Glutamatergic neuron (in vitro differentiated cells): ENCODE results near the gene DCDC2C. TPM values are rescaled to one million over a fixed set of nuclear protein-coding genes. Genes with fewer than 3 reads are reported as not detected.

Experiments
- DNase-seq: peaks from one replicate; pipeline ENCODE4 v3.0.0; 2022
- H3K27ac Mint-ChIP-seq: one replicate; pipeline ENCODE4 v1.8.0; 2020; ENCODE audit warnings: mild to moderate bottlenecking, mixed read lengths, inconsistent platforms; ENCODE audit not compliant: unreplicated experiment
- H3K27me3 Mint-ChIP-seq: one replicate; pipeline ENCODE4 v1.8.0; 2020; ENCODE audit warnings: mild to moderate bottlenecking, moderate library complexity, mixed read lengths, inconsistent platforms; ENCODE audit not compliant: unreplicated experiment
- H3K36me3 Mint-ChIP-seq: one replicate; pipeline ENCODE4 v1.8.0; 2020; ENCODE audit warnings: mild to moderate bottlenecking, mixed read lengths, inconsistent platforms; ENCODE audit not compliant: unreplicated experiment
- H3K4me1 Mint-ChIP-seq: one replicate; pipeline ENCODE4 v1.8.0; 2020; ENCODE audit warnings: mild to moderate bottlenecking, low read depth, mixed read lengths, inconsistent platforms; ENCODE audit not compliant: unreplicated experiment
- H3K4me3 Mint-ChIP-seq: one replicate; pipeline ENCODE4 v1.8.0; 2020; ENCODE audit warnings: mild to moderate bottlenecking, mixed read lengths, inconsistent platforms; ENCODE audit not compliant: unreplicated experiment
- H3K9me3 Mint-ChIP-seq: one replicate; pipeline ENCODE4 v1.8.0; 2020; ENCODE audit warnings: mild to moderate bottlenecking, moderate library complexity, mixed read lengths, inconsistent platforms; ENCODE audit not compliant: unreplicated experiment
- total RNA-seq: library from RNA; stranded (reverse); fragmentation: NEBNext Ultra II Directional; extraction: Animal tissue kit (Norgen Biotek cat#: 25700); gene quantifications from one replicate; pipeline ENCODE4 v1.2.1, GENCODE V29; 2021; ENCODE audit not compliant: unreplicated experiment
- TF ChIP-seq, protein P1 (sequence below): fragments of 200-600 bp; sonication (generic); IDR thresholded peaks from one replicate; pipeline ENCODE4 v1.5.0; 2021; ENCODE audit not compliant: partially characterized antibody, unreplicated experiment

The DCDC2C gene
- total RNA-seq, 1 donor from 2014 or later: not detected

DNA sequence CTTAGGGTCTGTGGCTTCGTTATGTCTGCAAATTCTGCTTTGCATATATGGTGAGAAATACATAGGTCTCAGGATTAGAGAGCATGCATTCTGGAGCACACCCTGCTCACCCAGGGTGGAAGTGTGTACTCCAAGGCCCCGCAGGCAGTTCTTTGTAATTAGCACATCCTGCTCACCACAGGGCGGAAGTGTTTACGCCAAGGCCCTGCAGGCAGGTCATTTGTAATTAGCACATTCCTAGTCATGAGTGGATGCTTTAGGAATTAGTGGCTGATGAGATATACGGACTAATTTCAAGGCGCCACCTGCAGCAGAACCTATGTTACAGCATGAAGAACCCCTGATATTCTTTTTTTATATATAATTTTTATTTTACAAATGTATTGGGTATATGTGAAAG is 41.1 kb upstream of the DCDC2C start:
- Mint-ChIP-seq H3K27me3 (peaks cover 7% of the 10 kb centered on the region), H3K4me3 (no peak overlapping the region), H3K9me3 (peaks cover 10% of the 10 kb centered on the region), H3K4me1 (peaks cover 26% of the 10 kb centered on the region), H3K36me3 (no peaks in the 10 kb centered on the region), H3K27ac (no peak overlapping the region)
- no peak for DNase-seq
- TF ChIP-seq, protein P1, sequence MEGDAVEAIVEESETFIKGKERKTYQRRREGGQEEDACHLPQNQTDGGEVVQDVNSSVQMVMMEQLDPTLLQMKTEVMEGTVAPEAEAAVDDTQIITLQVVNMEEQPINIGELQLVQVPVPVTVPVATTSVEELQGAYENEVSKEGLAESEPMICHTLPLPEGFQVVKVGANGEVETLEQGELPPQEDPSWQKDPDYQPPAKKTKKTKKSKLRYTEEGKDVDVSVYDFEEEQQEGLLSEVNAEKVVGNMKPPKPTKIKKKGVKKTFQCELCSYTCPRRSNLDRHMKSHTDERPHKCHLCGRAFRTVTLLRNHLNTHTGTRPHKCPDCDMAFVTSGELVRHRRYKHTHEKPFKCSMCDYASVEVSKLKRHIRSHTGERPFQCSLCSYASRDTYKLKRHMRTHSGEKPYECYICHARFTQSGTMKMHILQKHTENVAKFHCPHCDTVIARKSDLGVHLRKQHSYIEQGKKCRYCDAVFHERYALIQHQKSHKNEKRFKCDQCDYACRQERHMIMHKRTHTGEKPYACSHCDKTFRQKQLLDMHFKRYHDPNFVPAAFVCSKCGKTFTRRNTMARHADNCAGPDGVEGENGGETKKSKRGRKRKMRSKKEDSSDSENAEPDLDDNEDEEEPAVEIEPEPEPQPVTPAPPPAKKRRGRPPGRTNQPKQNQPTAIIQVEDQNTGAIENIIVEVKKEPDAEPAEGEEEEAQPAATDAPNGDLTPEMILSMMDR: no peak

DNA sequence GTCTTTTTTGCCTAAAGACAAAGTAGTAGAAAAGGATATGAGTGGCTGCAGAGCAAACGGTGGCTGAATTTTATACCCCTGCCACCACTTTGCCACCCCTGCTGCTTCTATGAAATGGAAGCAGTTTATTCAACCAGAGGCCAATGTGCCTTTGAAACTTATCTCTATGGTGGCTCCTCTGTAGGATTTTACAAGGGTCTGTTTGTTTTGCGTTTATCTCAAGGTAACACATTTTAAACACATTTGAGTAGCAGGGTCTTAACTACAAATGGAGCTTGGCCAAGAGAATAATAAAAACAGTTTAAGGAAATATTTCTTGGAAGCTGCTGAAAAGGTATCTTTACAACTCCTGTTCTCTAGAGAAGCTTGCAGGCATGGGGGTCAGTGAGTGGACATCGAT is 39.3 kb upstream of the DCDC2C start:
- no peak for DNase-seq
- Mint-ChIP-seq H3K4me1 (peaks cover 19% of the 10 kb centered on the region), H3K36me3 (peaks cover 4% of the 10 kb centered on the region), H3K4me3 (no peak overlapping the region), H3K27me3 (peaks cover 7% of the 10 kb centered on the region), H3K9me3 (peaks cover 8% of the 10 kb centered on the region), H3K27ac (no peak overlapping the region)
- TF ChIP-seq, protein P1: no peak

DNA sequence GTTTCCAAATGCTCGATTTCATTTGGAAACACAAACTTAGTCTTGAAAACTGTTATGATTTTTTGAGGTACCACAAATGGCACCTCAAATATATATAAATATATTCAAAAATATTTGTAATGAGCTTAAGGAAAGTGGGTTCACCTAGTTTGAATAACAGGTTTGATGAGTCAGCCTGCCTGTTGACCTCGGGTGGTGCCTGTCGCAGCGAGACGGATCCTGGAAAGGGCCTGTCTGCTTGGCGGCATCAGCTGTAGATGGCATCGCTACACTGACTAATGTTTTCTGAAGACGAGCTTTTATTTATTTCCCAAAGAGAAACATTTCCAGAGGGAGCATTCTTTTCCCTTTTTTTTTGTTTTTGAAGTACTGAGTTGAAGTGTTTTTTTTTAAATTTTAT is 38.5 kb upstream of the DCDC2C start:
- TF ChIP-seq, protein P1: no peak
- no peak overlapping the region for H3K4me3 Mint-ChIP-seq
- no peak overlapping the region for H3K27ac Mint-ChIP-seq
- H3K4me1 Mint-ChIP-seq: peaks cover 11% of the 10 kb centered on the region
- H3K27me3 Mint-ChIP-seq: peaks cover 7% of the 10 kb centered on the region
- H3K36me3 Mint-ChIP-seq: peaks cover 4% of the 10 kb centered on the region
- no peak for DNase-seq
- peaks cover 4% of the 10 kb centered on the region for H3K9me3 Mint-ChIP-seq

DNA sequence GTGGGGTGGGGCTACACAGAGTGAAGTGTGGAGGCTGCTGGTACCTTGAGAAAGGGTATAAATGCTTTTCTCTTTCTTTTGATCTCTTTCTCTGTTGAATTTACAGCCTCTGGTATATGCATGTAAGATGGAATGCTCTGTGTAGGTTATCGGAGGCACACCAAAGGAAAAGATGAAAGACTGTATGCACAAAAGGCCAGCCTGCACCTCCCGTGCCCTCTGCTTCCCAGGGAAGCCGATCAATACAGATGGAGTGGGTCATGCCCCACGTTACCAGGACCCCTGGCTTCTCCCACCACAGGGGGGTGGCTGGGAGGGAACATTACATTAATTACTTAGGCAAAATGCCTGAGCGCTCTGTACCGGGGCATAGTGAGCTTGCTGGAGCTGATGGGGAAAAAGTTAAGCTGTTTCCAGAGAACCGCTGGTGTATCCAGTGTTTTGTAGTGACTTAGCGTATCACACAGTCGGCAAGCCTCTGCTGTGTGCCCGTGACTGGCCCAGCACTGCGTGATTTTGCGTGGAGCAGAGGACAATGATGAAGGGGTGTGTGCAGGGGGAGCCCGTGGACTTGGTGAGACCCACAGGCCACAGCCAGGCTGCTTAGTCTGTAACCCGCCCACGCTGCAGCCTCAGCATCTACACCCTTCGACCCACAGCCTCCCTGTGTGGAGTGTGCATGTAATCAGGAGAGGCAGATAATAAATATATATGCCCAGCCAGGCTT is 37.3 kb upstream of the DCDC2C start:
- peaks cover 4% of the 10 kb centered on the region for H3K36me3 Mint-ChIP-seq
- no peak for DNase-seq
- H3K9me3 Mint-ChIP-seq: peaks cover 4% of the 10 kb centered on the region
- peaks cover 4% of the 10 kb centered on the region for H3K4me1 Mint-ChIP-seq
- no peak overlapping the region for H3K4me3 Mint-ChIP-seq
- H3K27me3 Mint-ChIP-seq: no peaks in the 10 kb centered on the region
- TF ChIP-seq, protein P1: no peak
- no peak overlapping the region for H3K27ac Mint-ChIP-seq

DNA sequence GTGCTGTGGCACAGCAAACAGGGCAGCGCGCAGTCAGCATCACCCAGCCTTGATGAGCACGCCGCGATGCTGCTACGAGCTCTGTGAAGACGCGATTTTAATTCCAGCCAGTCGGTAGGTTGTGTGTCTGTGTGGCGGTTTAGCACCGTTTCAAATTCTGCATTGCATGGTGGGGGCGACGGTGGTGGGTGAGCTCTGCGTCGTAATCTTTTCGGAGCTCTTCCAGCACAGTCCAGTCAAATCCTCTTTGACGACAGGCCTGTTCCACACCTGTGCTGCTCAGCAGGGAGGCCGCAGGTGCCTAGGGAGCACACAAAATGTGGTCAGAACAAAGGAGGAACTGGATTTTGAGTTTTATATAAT is 36.8 kb upstream of the DCDC2C start:
- H3K9me3 Mint-ChIP-seq: peaks cover 4% of the 10 kb centered on the region
- no peak for DNase-seq
- H3K4me1 Mint-ChIP-seq: peaks cover 4% of the 10 kb centered on the region
- H3K27me3 Mint-ChIP-seq: no peaks in the 10 kb centered on the region
- no peak overlapping the region for H3K27ac Mint-ChIP-seq
- H3K36me3 Mint-ChIP-seq: peaks cover 4% of the 10 kb centered on the region
- TF ChIP-seq, protein P1: no peak
- H3K4me3 Mint-ChIP-seq: no peak overlapping the region
